ENCODE data around the gene RDH12.

- TF ChIP-seq CTCF (IDR thresholded peaks at IDR 0.05; ENCODE audit: low read depth, low read length) = no peak
- no peak for TF ChIP-seq EZH2phosphoT487 (IDR thresholded peaks at IDR 0.05; ENCODE audit: low read depth)
Measured at GRCh38 chr14:67695394-67695949, 6.2 kb upstream of the RDH12 start, which contains the start of gene RDH11.

All from OCI-LY3 (cell line).